ELF-1 (cell line): ENCODE results near the gene LRRC61.
A peak's percentile ranks its signal among the peaks of the same experiment; 100 is the strongest.

Source experiments
- DNase-seq: peaks from one replicate; pipeline ENCODE4 v3.0.0-alpha.2; 2016; ENCODE audit warnings: low read depth, low spot score

LRRC61 gene

GRCh38 chr7:150355666-150356059 is 32.5 kb downstream of the LRRC61 start:
- DNase-seq, result no peak

GRCh38 chr7:150356265-150356897 is 33.2 kb downstream of the LRRC61 start:
- peak; percentile 57 for DNase-seq

- DNase-seq, result no peak
These were observed 34.1 kb downstream of the LRRC61 start for GRCh38 chr7:150357270-150357669.

- no peak for DNase-seq
These were observed 34.7 kb downstream of the LRRC61 start for GRCh38 chr7:150357771-150358427.

- DNase-seq, result no peak
These were observed 35.3 kb downstream of the LRRC61 start for GRCh38 chr7:150358433-150358832.

- no peak for DNase-seq
These were observed 36.0 kb downstream of the LRRC61 start for GRCh38 chr7:150358988-150359621.

- no peak for DNase-seq
These were observed 36.6 kb downstream of the LRRC61 start for GRCh38 chr7:150359622-150360362.

- DNase-seq, result no peak
These were observed 37.4 kb downstream of the LRRC61 start for GRCh38 chr7:150360363-150361058.

GRCh38 chr7:150361402-150361801 is 38.2 kb downstream of the LRRC61 start:
- DNase-seq, result no peak

GRCh38 chr7:150361807-150362621 is 38.9 kb downstream of the LRRC61 start:
- peak; percentile 64 for DNase-seq

- no peak for DNase-seq
These were observed 40.2 kb downstream of the LRRC61 start for GRCh38 chr7:150363370-150363769.

- DNase-seq, result no peak
These were observed 40.7 kb downstream of the LRRC61 start for GRCh38 chr7:150363872-150364271.

- no peak for DNase-seq
These were observed 42.0 kb downstream of the LRRC61 start for GRCh38 chr7:150365194-150365593.

- DNase-seq, result no peak
These were observed 42.7 kb downstream of the LRRC61 start for GRCh38 chr7:150365673-150366398.

- no peak for DNase-seq
These were observed 44.5 kb downstream of the LRRC61 start for GRCh38 chr7:150367677-150368095.

GRCh38 chr7:150368096-150368883 is 45.1 kb downstream of the LRRC61 start, which contains the start of gene REPIN1:
Gene REPIN1 (plus strand): TSS chr7:150368822. CDS start chr7:150369712, 890 bp downstream.
- peak; percentile 86 for DNase-seq

GRCh38 chr7:150368884-150369747 is 46.0 kb downstream of the LRRC61 start:
- DNase-seq, result peak; percentile 89
